Vagina (tissue), 2 donors: ENCODE measurements around the gene TRPM5. TPM values are rescaled to one million over a fixed set of nuclear protein-coding genes. Genes with fewer than 3 reads are reported as not detected.
"Not testable (repeated sequence)": the region's sequence is repeated elsewhere in the genome, so short reads cannot be mapped to it uniquely, and the experiment has no call there.

Source experiments
- DNase-seq, 2 donors: peaks; one replicate each; pipeline ENCODE4 v3.0.0-alpha.2; 2017; ENCODE audit errors: extremely low spot score in 2 of 2
- H3K27ac ChIP-seq: fragments of 200-600 bp; sonication (generic); one replicate; pipeline ENCODE4 v1.5.1; 2019
- H3K27me3 ChIP-seq: fragments of 200-600 bp; sonication (generic); one replicate; pipeline ENCODE4 v1.5.1; 2019
- H3K36me3 ChIP-seq, 2 donors: fragments of 200-600 bp; sonication (generic); one replicate each; pipeline ENCODE4 v1.5.1; 2017 to 2019
- H3K4me1 ChIP-seq: fragments of 200-600 bp; sonication (generic); one replicate; pipeline ENCODE4 v1.5.1; 2019
- H3K4me3 ChIP-seq, 2 donors: fragments of 200-600 bp; sonication (generic); 1 replicate in 1 of 2; 2 replicates in 1 of 2; pipeline ENCODE4 v1.5.1; 2016 to 2019
- H3K9me3 ChIP-seq: fragments of 200-600 bp; sonication (generic); one replicate; pipeline ENCODE4 v1.5.1; 2019
- CTCF ChIP-seq, 3 experiments: fragments of 450-650 bp in 2 of 3; fragments of 200-600 bp in 1 of 3; sonication (generic) in 1 of 3; IDR thresholded peaks; one replicate each; pipeline ENCODE4 v1.5.1; 2017 to 2019; ENCODE audit warnings: antibody characterized with exemption in 3 of 3, mild to moderate bottlenecking in 2 of 3, moderate library complexity in 2 of 3
- POLR2A ChIP-seq, 2 donors: fragments of 450-650 bp; IDR thresholded peaks; one replicate each; pipeline ENCODE4 v1.6.1; 2017; ENCODE audit warnings: antibody characterized with exemption in 2 of 2, mild to moderate bottlenecking in 2 of 2, moderate library complexity in 2 of 2
- POLR2AphosphoS5 ChIP-seq, 2 donors: sonication (generic); formaldehyde crosslinking; IDR thresholded peaks; one replicate each; pipeline ENCODE4 v1.9.0; 2017; ENCODE audit warnings: antibody characterized with exemption in 2 of 2, mild to moderate bottlenecking in 2 of 2, low read depth in 1 of 2; ENCODE audit not compliant: insufficient read depth in 1 of 2
- intact Hi-C: fragments of 100-400 bp; cut with DNase I; formaldehyde crosslinking; loops from one replicate; pipeline ENCODE4 v1.15.1; 2023
- total RNA-seq: library from RNA; depleted of rRNA; stranded (reverse); fragments of >200 nt; gene quantifications from one replicate; pipeline ENCODE4 v1.2.3, GENCODE V29; 2016

The TRPM5 gene
- total RNA-seq, 1 donor from 2014 or later: not detected

GRCh38 chr11:2483426-2483825 is 39.1 kb upstream of the TRPM5 start:
- peak in 1 of 2 donors; percentile 54 for DNase-seq
- no peak overlapping the region for H3K27ac ChIP-seq
- H3K9me3 ChIP-seq: peaks cover 4% of the 10 kb centered on the region
- TF ChIP-seq POLR2AphosphoS5 (IDR thresholded peaks at IDR 0.05; ENCODE audit: insufficient read depth in 1 of 2, low read depth in 1 of 2) (no peak), CTCF (IDR thresholded peaks at IDR 0.05) (no peak), POLR2A (IDR thresholded peaks at IDR 0.05) (no peak)
- no peaks in the 10 kb centered on the region for H3K27me3 ChIP-seq
- H3K4me3 ChIP-seq: no peak overlapping the region
- intact Hi-C loops: no loop called here
- no peaks in the 10 kb centered on the region for H3K36me3 ChIP-seq
- H3K4me1 ChIP-seq: no peaks in the 10 kb centered on the region

DNA sequence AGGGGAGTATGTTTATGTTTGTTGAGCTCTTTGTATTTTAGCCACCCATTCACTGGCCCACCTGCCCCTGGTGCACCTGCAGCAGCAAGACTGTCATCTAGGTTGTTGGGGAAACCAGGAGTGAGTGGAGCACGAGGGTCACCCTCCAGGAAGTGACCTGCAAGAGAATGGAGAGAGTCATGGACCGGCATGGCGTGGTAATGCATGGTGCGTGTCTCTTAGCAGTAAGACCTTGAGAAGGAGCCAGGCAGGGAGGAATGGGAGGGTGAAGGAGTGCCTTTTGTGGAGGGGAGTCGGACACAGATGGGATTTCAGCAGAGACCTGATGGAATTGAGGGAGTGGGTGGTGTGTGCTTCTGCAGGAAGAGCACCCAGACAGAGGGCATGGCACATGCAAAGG is 38.4 kb upstream of the TRPM5 start:
- intact Hi-C loops: no loop called here
- H3K4me3 ChIP-seq: no peak overlapping the region
- H3K36me3 ChIP-seq: no peaks in the 10 kb centered on the region
- no peaks in the 10 kb centered on the region for H3K4me1 ChIP-seq
- H3K27me3 ChIP-seq: no peaks in the 10 kb centered on the region
- no peak for TF ChIP-seq POLR2AphosphoS5 (IDR thresholded peaks at IDR 0.05; ENCODE audit: insufficient read depth in 1 of 2, low read depth in 1 of 2)
- no peak for TF ChIP-seq POLR2A (IDR thresholded peaks at IDR 0.05)
- no peak for TF ChIP-seq CTCF (IDR thresholded peaks at IDR 0.05)
- peaks cover 4% of the 10 kb centered on the region for H3K9me3 ChIP-seq
- peak in 1 of 2 donors; percentile 67 for DNase-seq
- no peak overlapping the region for H3K27ac ChIP-seq

DNA sequence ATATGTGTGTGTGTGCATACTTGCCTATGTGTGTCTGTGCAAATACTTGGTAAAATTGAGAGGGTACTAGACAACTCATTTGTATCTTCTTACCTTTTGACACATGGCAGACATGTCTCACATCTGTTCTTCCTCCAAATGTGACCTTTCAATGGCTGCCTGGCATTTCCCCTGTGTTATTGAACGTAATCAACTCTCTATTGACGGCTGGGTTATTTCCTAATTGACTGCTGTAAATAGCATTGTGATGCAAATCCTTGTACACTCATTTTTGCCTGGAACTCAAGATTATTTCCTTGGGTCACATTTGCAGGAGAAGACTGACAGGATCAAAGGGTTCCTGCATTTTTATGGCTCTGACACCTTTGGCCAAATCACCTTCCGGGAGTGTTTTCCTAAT is 37.9 kb upstream of the TRPM5 start:
- peak in 1 of 2 donors; percentile 27 for DNase-seq
- no peaks in the 10 kb centered on the region for H3K4me1 ChIP-seq
- TF ChIP-seq CTCF (IDR thresholded peaks at IDR 0.05): no peak
- no peak for TF ChIP-seq POLR2AphosphoS5 (IDR thresholded peaks at IDR 0.05; ENCODE audit: insufficient read depth in 1 of 2, low read depth in 1 of 2)
- no peak for TF ChIP-seq POLR2A (IDR thresholded peaks at IDR 0.05)

GRCh38 chr11:2481253-2481652 is 36.9 kb upstream of the TRPM5 start:
- intact Hi-C loops: no loop called here
- peak in 1 of 2 donors; percentile 79 for DNase-seq
- Histone ChIP-seq H3K4me1 (no peaks in the 10 kb centered on the region), H3K27ac (no peak overlapping the region), H3K36me3 (no peaks in the 10 kb centered on the region), H3K9me3 (no peaks in the 10 kb centered on the region), H3K4me3 (no peak overlapping the region), H3K27me3 (no peaks in the 10 kb centered on the region)
- TF ChIP-seq POLR2A (IDR thresholded peaks at IDR 0.05): no peak
- no peak for TF ChIP-seq POLR2AphosphoS5 (IDR thresholded peaks at IDR 0.05; ENCODE audit: insufficient read depth in 1 of 2, low read depth in 1 of 2)
- no peak for TF ChIP-seq CTCF (IDR thresholded peaks at IDR 0.05)

More for the DNA sequence above, 37.9 kb upstream of the TRPM5 start:
- no peak overlapping the region for H3K4me3 ChIP-seq
- intact Hi-C loops: no loop called here
- H3K9me3 ChIP-seq: no peaks in the 10 kb centered on the region
- H3K36me3 ChIP-seq: no peaks in the 10 kb centered on the region
- H3K27ac ChIP-seq: no peak overlapping the region
- H3K27me3 ChIP-seq: no peaks in the 10 kb centered on the region

DNA sequence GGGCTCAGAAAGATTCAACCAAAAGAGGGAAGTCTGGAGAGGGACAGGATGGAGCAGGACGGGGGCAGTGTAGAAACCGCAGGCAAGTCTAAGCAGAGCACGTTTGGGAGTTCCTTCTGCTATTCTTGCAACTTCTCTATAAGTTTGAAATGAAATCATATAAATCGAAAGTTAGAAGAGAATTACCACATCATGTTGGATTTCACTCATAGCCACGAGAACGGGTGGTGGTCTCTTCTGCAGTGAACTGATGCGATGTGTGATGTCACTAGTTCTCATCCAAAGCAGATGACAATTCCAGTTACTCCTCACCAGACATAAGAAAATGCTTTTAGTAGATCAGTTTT is 36.5 kb upstream of the TRPM5 start:
- TF ChIP-seq POLR2A (IDR thresholded peaks at IDR 0.05) (no peak), CTCF (IDR thresholded peaks at IDR 0.05) (no peak), POLR2AphosphoS5 (IDR thresholded peaks at IDR 0.05; ENCODE audit: insufficient read depth in 1 of 2, low read depth in 1 of 2) (no peak)
- H3K9me3 ChIP-seq: no peaks in the 10 kb centered on the region
- no peaks in the 10 kb centered on the region for H3K4me1 ChIP-seq
- DNase-seq: peak in 1 of 2 donors; percentile 42
- H3K27me3 ChIP-seq: no peaks in the 10 kb centered on the region
- H3K4me3 ChIP-seq: no peak overlapping the region
- H3K36me3 ChIP-seq: no peaks in the 10 kb centered on the region
- H3K27ac ChIP-seq: no peak overlapping the region
- intact Hi-C loops: no loop called here

- H3K9me3 ChIP-seq, H3K4me1 ChIP-seq, H3K4me3 ChIP-seq, intact Hi-C loops, DNase-seq, H3K27me3 ChIP-seq, H3K36me3 ChIP-seq, H3K27ac ChIP-seq: not testable (repeated sequence)
Observed at GRCh38 chr11:2480067-2480873, 36.0 kb upstream of the TRPM5 start.
